PC-3 (cell line): ENCODE measurements around the gene PLD4. TPM values are rescaled to one million over a fixed set of nuclear protein-coding genes. Genes with fewer than 3 reads are reported as not detected.
A peak's percentile ranks its signal among the peaks of the same experiment; 100 is the strongest.

Experiments
- ATAC-seq: fragments of 200-7000 bp; cut with Tn5 transposase; 2 replicates; pipeline ENCODE4 v1.9.1; 2020; ENCODE audit warnings: mild to moderate bottlenecking, moderate library complexity
- BruUV-seq: library from RNA; stranded (reverse); fragments of 400-500 nt; replicated peaks from 2 replicates; lab custom pipeline; 2021; lab: Mats Ljungman, UMichigan
- CTCF ChIA-PET: fragments of 300-600 bp; sonication (Branson Sonifier 250); formaldehyde crosslinking; loops from one replicate; lab custom pipeline; 2022; ENCODE audit warnings: antibody characterized with exemption; lab: Charles Lee
- POLR2A ChIA-PET: fragments of 300-600 bp; sonication (Branson Sonifier 250); formaldehyde crosslinking; loops from one replicate; lab custom pipeline; 2022; ENCODE audit warnings: antibody characterized with exemption; ENCODE audit not compliant: unreplicated experiment; lab: Charles Lee
- DNase-seq: peaks from one replicate; pipeline ENCODE4 v3.0.0-alpha.2; 2015
- H2AFZ ChIP-seq: fragments of 300-600 bp; sonication (generic); 2 replicates; pipeline ENCODE4 v1.6.0; 2016; ENCODE audit warnings: antibody characterized with exemption, low read length
- H3F3A ChIP-seq: fragments of 300-600 bp; sonication (generic); one replicate; pipeline ENCODE4 v1.6.0; 2017; ENCODE audit warnings: antibody characterized with exemption, low read length, control low read depth, mild to moderate bottlenecking; ENCODE audit not compliant: unreplicated experiment
- H3K27ac ChIP-seq: fragments of 300-600 bp; sonication (generic); 2 replicates; pipeline ENCODE4 v1.5.1; 2016; ENCODE audit warnings: mild to moderate bottlenecking, low read length
- H3K27me3 ChIP-seq: fragments of 300-600 bp; sonication (generic); 2 replicates; pipeline ENCODE4 v1.6.1; 2016; ENCODE audit warnings: low read length, mixed read lengths
- H3K36me3 ChIP-seq: fragments of 300-600 bp; sonication (generic); 2 replicates; pipeline ENCODE4 v1.6.1; 2016; ENCODE audit warnings: low read depth, mixed run types, low read length, mixed read lengths
- H3K4me1 ChIP-seq: fragments of 300-600 bp; sonication (generic); 2 replicates; pipeline ENCODE4 v1.5.1; 2016; ENCODE audit warnings: low read length; ENCODE audit not compliant: insufficient read depth
- H3K4me2 ChIP-seq: fragments of 300-600 bp; sonication (generic); 2 replicates; pipeline ENCODE4 v1.6.0; 2016; ENCODE audit warnings: low read length
- H3K4me3 ChIP-seq: fragments of 300-600 bp; sonication (generic); 2 replicates; pipeline ENCODE4 v1.5.1; 2016; ENCODE audit warnings: mild to moderate bottlenecking, low read length, mixed read lengths
- H3K79me2 ChIP-seq: fragments of 300-600 bp; sonication (generic); 2 replicates; pipeline ENCODE4 v1.6.1; 2017; ENCODE audit warnings: low read length, mixed read lengths
- H3K9ac ChIP-seq: fragments of 300-600 bp; sonication (generic); 2 replicates; pipeline ENCODE4 v1.6.0; 2016; ENCODE audit warnings: mild to moderate bottlenecking, low read length
- H3K9me2 ChIP-seq: fragments of 300-600 bp; sonication (generic); replicated peaks from 2 replicates; pipeline ENCODE4 v1.6.1; 2016; ENCODE audit warnings: mixed run types, low read length, mixed read lengths
- H3K9me3 ChIP-seq: fragments of 300-600 bp; sonication (generic); 2 replicates; pipeline ENCODE4 v1.6.1; 2016; ENCODE audit warnings: low read length, mixed read lengths
- H4K20me1 ChIP-seq: fragments of 300-600 bp; sonication (generic); 2 replicates; pipeline ENCODE4 v1.6.1; 2016; ENCODE audit warnings: low read length, mixed read lengths
- CTCF ChIP-seq: fragments of 300-600 bp; sonication (generic); conservative IDR thresholded peaks from 2 replicates; pipeline ENCODE4 v1.5.1; 2017; ENCODE audit warnings: antibody characterized with exemption, low read depth, mild to moderate bottlenecking, low read length
- EZH2 ChIP-seq: fragments of 300-600 bp; sonication (generic); IDR thresholded peaks from one replicate; pipeline ENCODE4 v1.6.1; 2017; ENCODE audit warnings: antibody characterized with exemption, mild to moderate bottlenecking, low read length; ENCODE audit not compliant: unreplicated experiment
- EZH2phosphoT487 ChIP-seq: fragments of 300-600 bp; sonication (generic); IDR thresholded peaks from 2 replicates; pipeline ENCODE4 v1.6.1; 2018; ENCODE audit warnings: mild to moderate bottlenecking, antibody characterized with exemption, low read length, borderline replicate concordance
- intact Hi-C: fragments of 100-400 bp; cut with micrococcal nuclease; formaldehyde crosslinking; loops from 2 replicates; pipeline ENCODE4 v1.9.0; 2023
- total RNA-seq: library from RNA; depleted of rRNA; stranded (reverse); fragments of >200 nt; gene quantifications from 2 replicates; pipeline ENCODE4 v1.2.3, GENCODE V29; 2014

PLD4 gene
- total RNA-seq, 1 experiment from 2014 or later: 0.04 TPM

- CTCF ChIA-PET: no interaction called here
- POLR2A ChIA-PET: no interaction called here
- TF ChIP-seq EZH2 (no peak), EZH2phosphoT487 (no peak), CTCF (no peak; the same call in 1 of the 2 replicates)
- Histone ChIP-seq H3K9me3 (no peaks in the 10 kb centered on the region), H3K36me3 (no peaks in the 10 kb centered on the region; the same call in 1 of the 2 replicates), H3K4me1 (no peaks in the 10 kb centered on the region), H3K27me3 (no peaks in the 10 kb centered on the region), H2AFZ (no peak overlapping the region), H3K27ac (no peak overlapping the region), H3K9ac (no peak overlapping the region), H3K4me2 (no peak overlapping the region), H3K4me3 (no peak overlapping the region), H3K9me2 (no peaks in the 10 kb centered on the region), H4K20me1 (no peaks in the 10 kb centered on the region), H3F3A (no peaks in the 10 kb centered on the region), H3K79me2 (no peaks in the 10 kb centered on the region)
- no TSS peak for BruUV-seq
- intact Hi-C loops: no loop called here
- ATAC-seq: no peak
- no peak for DNase-seq
Observed at GRCh38 chr14:104894331-104895206, 30.1 kb upstream of the PLD4 start.

- Histone ChIP-seq H3K4me1 (no peaks in the 10 kb centered on the region), H3K9me2 (no peaks in the 10 kb centered on the region), H4K20me1 (no peaks in the 10 kb centered on the region), H3K79me2 (no peaks in the 10 kb centered on the region), H3K4me2 (no peak overlapping the region), H3K9ac (no peak overlapping the region), H3K36me3 (no peaks in the 10 kb centered on the region; the same call in 1 of the 2 replicates), H3K4me3 (no peak overlapping the region), H2AFZ (no peak overlapping the region), H3K27me3 (no peaks in the 10 kb centered on the region), H3F3A (no peaks in the 10 kb centered on the region), H3K9me3 (no peaks in the 10 kb centered on the region), H3K27ac (no peak overlapping the region)
- ChIA-PET POLR2A (no interaction called here), CTCF (no interaction called here)
- ATAC-seq (no peak), DNase-seq (no peak)
- no peak for TF ChIP-seq EZH2phosphoT487
- TF ChIP-seq EZH2: no peak
- 0 out of 2 replicates have a peak, but pooled peaks have one; percentile 25 for TF ChIP-seq CTCF
- no TSS peak for BruUV-seq
- intact Hi-C loops: no loop called here
Observed at GRCh38 chr14:104895207-104895785, 29.4 kb upstream of the PLD4 start.
